Right atrium auricular region (tissue), 2 donors: ENCODE data around the gene TLR3. TPM values are rescaled to one million over a fixed set of nuclear protein-coding genes. Genes with fewer than 3 reads are reported as not detected.

ENCODE experiments used
- DNase-seq: peaks from one replicate; pipeline ENCODE4 v3.0.0-alpha.2; 2019; ENCODE audit warnings: low spot score
- H3K27ac ChIP-seq, 2 donors: fragments of 200-600 bp; sonication (generic); 1 replicate in 1 of 2; 2 replicates in 1 of 2; pipeline ENCODE4 v1.5.1; 2016 to 2019
- H3K27me3 ChIP-seq, 2 donors: fragments of 200-600 bp; sonication (generic); one replicate each; pipeline versions ENCODE4 v1.5.1 to v1.6.0; 2017 to 2019
- H3K36me3 ChIP-seq: fragments of 200-600 bp; sonication (generic); one replicate; pipeline ENCODE4 v1.5.1; 2016
- H3K4me1 ChIP-seq, 2 donors: fragments of 200-600 bp; sonication (generic); one replicate each; pipeline versions ENCODE4 v1.5.1 to v1.6.0; 2017 to 2019
- H3K4me3 ChIP-seq, 2 donors: fragments of 200-600 bp; sonication (generic); 1 replicate in 1 of 2; 2 replicates in 1 of 2; pipeline ENCODE4 v1.5.1; 2017 to 2019; ENCODE audit warnings: mild to moderate bottlenecking in 1 of 2, moderate library complexity in 1 of 2
- H3K9me3 ChIP-seq, 2 donors: fragments of 200-600 bp; sonication (generic); one replicate each; pipeline ENCODE4 v1.5.1; 2019
- CTCF ChIP-seq, 2 donors: fragments of 200-600 bp; sonication (generic); IDR thresholded peaks; one replicate each; pipeline ENCODE4 v1.5.1; 2019; ENCODE audit warnings: antibody characterized with exemption in 2 of 2
- total RNA-seq, 2 donors: library from RNA; depleted of rRNA; stranded (reverse); fragments of >200 nt; gene quantifications; one replicate each; pipeline ENCODE4 v1.1.0, GENCODE V29; 2016

TLR3 gene
- total RNA-seq, 2 donors from 2014 or later: 3.0 to 3.5 TPM

GRCh38 chr4:186023975-186024374, 45.0 kb upstream of the TLR3 start:
- TF ChIP-seq CTCF (IDR thresholded peaks at IDR 0.05): no peak
- no peaks in the 10 kb centered on the region for H3K27me3 ChIP-seq
- no peak overlapping the region for H3K4me3 ChIP-seq
- no peaks in the 10 kb centered on the region for H3K9me3 ChIP-seq
- DNase-seq: no peak
- H3K4me1 ChIP-seq: peaks cover 0 to 22% of the 10 kb centered on the region in 2 donors
- H3K36me3 ChIP-seq: no peaks in the 10 kb centered on the region
- H3K27ac ChIP-seq: no peak overlapping the region

DNA sequence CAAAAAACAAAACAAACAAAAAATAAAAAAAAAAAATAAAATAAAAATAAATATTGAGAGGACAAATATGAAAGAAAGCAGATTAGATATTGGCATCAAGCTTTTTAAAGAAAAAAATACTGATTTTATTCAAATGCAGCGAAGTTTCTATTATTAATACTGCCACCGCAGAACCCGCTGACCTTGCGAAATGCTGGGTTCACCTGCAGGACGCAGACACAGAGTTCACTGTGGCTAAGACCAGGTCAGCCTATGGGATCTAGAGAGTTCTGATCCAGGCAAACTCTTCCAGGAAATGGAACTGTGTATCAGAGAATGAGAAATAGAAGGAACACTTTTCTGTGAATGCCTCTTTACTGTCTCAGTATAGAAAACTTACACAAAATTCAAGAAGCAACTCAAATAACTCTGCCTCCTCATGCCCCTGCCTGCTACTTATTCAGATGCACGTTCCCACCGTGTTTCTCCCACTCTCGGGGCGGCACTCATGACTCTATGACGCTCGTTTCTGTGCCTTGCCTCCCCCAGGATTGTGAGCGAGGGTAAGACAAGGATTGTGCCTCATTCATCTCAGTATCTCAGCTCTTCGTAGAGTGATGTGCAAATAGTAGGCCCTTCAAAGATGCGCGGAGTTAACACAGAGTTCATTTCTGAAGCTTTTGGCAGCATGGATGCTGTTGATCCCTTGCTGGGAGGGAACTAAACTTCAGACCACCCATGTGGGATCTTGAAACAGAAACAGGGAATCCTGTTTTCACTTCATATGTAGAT, 44.1 kb upstream of the TLR3 start:
- DNase-seq: no peak
- Histone ChIP-seq H3K27ac (no peak overlapping the region), H3K9me3 (no peaks in the 10 kb centered on the region), H3K36me3 (no peaks in the 10 kb centered on the region), H3K4me1 (peaks cover 0 to 30% of the 10 kb centered on the region in 2 donors), H3K27me3 (no peaks in the 10 kb centered on the region), H3K4me3 (no peak overlapping the region)
- TF ChIP-seq CTCF (IDR thresholded peaks at IDR 0.05): no peak

DNA sequence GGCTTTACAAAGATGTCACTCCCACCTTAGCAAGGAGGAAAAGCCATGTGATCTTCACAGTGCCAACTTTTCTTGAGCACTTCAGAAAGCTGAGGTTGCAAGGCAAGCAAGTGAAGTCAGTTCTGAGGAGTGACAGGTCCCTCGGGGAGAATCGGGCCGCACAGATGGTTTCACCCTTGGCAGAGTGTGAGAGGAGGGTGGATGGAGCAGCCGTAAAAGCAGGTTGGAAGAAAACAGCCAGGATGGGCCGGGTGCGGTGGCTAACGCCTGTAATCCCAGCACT, 43.6 kb upstream of the TLR3 start:
- Histone ChIP-seq H3K9me3 (no peaks in the 10 kb centered on the region), H3K27ac (peak overlapping the region in 1 of 2 donors; percentile 90), H3K27me3 (no peaks in the 10 kb centered on the region), H3K4me3 (no peak overlapping the region), H3K4me1 (peaks cover 0 to 36% of the 10 kb centered on the region in 2 donors), H3K36me3 (no peaks in the 10 kb centered on the region)
- no peak for DNase-seq
- TF ChIP-seq CTCF (IDR thresholded peaks at IDR 0.05): no peak

- no peaks in the 10 kb centered on the region for H3K9me3 ChIP-seq
- no peaks in the 10 kb centered on the region for H3K27me3 ChIP-seq
- DNase-seq: no peak
- no peaks in the 10 kb centered on the region for H3K36me3 ChIP-seq
- H3K27ac ChIP-seq: peak overlapping the region; percentile 85 to 90
- H3K4me3 ChIP-seq: no peak overlapping the region
- TF ChIP-seq CTCF (IDR thresholded peaks at IDR 0.05): no peak
- peaks cover 0 to 35% of the 10 kb centered on the region in 2 donors for H3K4me1 ChIP-seq
Observed at GRCh38 chr4:186027405-186027804, 41.6 kb upstream of the TLR3 start.

DNA sequence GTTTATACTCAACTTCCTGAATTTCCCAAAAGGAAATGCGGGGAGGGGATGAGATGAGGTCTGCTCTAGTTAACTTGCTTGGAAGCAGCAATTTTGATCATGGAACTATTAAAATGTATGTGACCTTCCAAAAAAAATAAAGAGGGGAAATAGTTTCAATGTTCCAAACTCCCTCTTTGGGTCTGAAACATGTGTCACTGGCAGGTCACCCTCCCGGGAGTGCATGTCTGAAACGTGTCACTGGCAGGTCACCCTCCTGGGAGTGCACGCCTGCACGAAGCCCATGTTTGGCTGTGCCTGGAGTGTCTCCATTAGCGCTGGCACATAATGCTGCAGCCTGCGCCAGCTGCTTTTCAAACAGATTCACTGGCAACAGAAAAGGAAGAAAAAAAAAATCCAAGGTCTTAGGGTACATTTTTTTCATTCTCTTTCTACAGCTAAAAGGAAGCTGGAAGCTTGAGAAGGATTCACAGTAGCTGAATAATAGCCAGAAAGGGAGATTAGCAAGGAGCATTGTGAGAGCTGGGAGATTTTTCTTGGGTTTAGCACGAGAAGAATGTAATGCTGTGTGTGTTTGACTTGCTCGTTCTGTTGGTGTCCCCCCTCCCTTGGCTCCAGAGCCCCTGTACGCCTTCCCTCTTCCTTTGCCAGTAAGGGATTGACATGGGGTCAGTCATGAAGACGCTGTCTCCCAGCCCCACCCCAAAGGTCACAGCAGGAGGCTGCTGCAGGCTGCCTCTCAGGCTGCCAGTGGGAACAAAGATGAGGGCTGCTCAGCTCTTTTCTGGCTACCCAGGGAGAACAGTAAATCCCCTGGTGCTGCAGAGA, 39.2 kb upstream of the TLR3 start:
- Histone ChIP-seq H3K36me3 (no peaks in the 10 kb centered on the region), H3K4me1 (peaks cover 0 to 35% of the 10 kb centered on the region in 2 donors), H3K27ac (peak overlapping the region; percentile 85 to 90), H3K9me3 (peaks cover 0 to 4% of the 10 kb centered on the region in 2 donors), H3K27me3 (no peaks in the 10 kb centered on the region), H3K4me3 (peak overlapping the region in 1 of 2 donors; percentile 3)
- peak; percentile 80 for DNase-seq
- no peak for TF ChIP-seq CTCF (IDR thresholded peaks at IDR 0.05)
